Neuronal stem cell (in vitro differentiated cells): ENCODE data around the gene TIGD4.

Experiments used
- DNase-seq: peaks from one replicate; pipeline ENCODE4 v3.0.0-alpha.2; 2013; ENCODE audit warnings: low spot score
- H2AFZ ChIP-seq: one replicate; pipeline ENCODE4 v1.6.1; 2013; ENCODE audit warnings: mild to moderate bottlenecking, low read length, inconsistent platforms
- H2AK5ac ChIP-seq: 2 replicates; pipeline ENCODE4 v1.6.1; 2013; ENCODE audit warnings: low read depth, mild to moderate bottlenecking, inconsistent platforms, low read length, moderate library complexity, mixed read lengths
- H2BK120ac ChIP-seq: 2 replicates; pipeline ENCODE4 v1.6.1; 2013; ENCODE audit warnings: low read depth, mild to moderate bottlenecking, inconsistent platforms, low read length, moderate library complexity, mixed read lengths
- H2BK12ac ChIP-seq: one replicate; pipeline ENCODE4 v1.6.1; 2013; ENCODE audit warnings: low read length, inconsistent platforms
- H2BK15ac ChIP-seq: 2 replicates; pipeline ENCODE4 v1.6.1; 2013; ENCODE audit warnings: mild to moderate bottlenecking, low read length, inconsistent platforms, mixed read lengths
- H2BK5ac ChIP-seq: one replicate; pipeline ENCODE4 v1.6.1; 2013; ENCODE audit warnings: inconsistent platforms, mild to moderate bottlenecking, low read length, moderate library complexity
- H3K14ac ChIP-seq: one replicate; pipeline ENCODE4 v1.6.1; 2013; ENCODE audit warnings: low read length, inconsistent platforms
- H3K18ac ChIP-seq: 2 replicates; pipeline ENCODE4 v1.6.1; 2013; ENCODE audit warnings: low read length, inconsistent platforms
- H3K23ac ChIP-seq: 2 replicates; pipeline ENCODE4 v1.6.1; 2013; ENCODE audit warnings: low read depth, mild to moderate bottlenecking, mixed read lengths, low read length, inconsistent platforms; ENCODE audit not compliant: poor library complexity
- H3K27ac ChIP-seq: replicated peaks from 3 replicates; pipeline ENCODE4 v1.5.1; 2013; ENCODE audit warnings: low read length, inconsistent platforms
- H3K27me3 ChIP-seq, 3 experiments: 2 replicates each; pipeline ENCODE4 v1.6.1; 2013; ENCODE audit warnings: low read length in 3 of 3, mild to moderate bottlenecking in 2 of 3, inconsistent platforms in 1 of 3, low read depth in 1 of 3, mixed read lengths in 1 of 3, moderate library complexity in 1 of 3; ENCODE audit not compliant: control insufficient read depth in 3 of 3, insufficient read depth in 3 of 3
- H3K36me3 ChIP-seq, 2 donors: replicated peaks in 1 of 2; 2 replicates each; pipeline ENCODE4 v1.6.1; 2013; ENCODE audit warnings: low read length in 2 of 2; ENCODE audit not compliant: control insufficient read depth in 2 of 2, insufficient read depth in 2 of 2
- H3K4ac ChIP-seq: 2 replicates; pipeline ENCODE4 v1.6.1; 2013; ENCODE audit warnings: inconsistent platforms, mild to moderate bottlenecking, low read length, moderate library complexity
- H3K4me1 ChIP-seq, 2 donors: 1 replicate in 1 of 2; 2 replicates in 1 of 2; pipeline ENCODE4 v1.6.1; 2013; ENCODE audit warnings: low read length in 2 of 2, low read depth in 1 of 2; ENCODE audit not compliant: control insufficient read depth in 2 of 2, insufficient read depth in 1 of 2
- H3K4me2 ChIP-seq: one replicate; pipeline ENCODE4 v1.6.1; 2013; ENCODE audit warnings: mild to moderate bottlenecking, low read length, inconsistent platforms; ENCODE audit not compliant: insufficient read depth, poor library complexity, severe bottlenecking
- H3K4me3 ChIP-seq, 2 donors: 2 replicates each; pipeline ENCODE4 v1.5.1; 2013; ENCODE audit warnings: low read length in 2 of 2, mild to moderate bottlenecking in 2 of 2, inconsistent platforms in 1 of 2, moderate library complexity in 1 of 2
- H3K79me1 ChIP-seq: one replicate; pipeline ENCODE4 v1.6.1; 2013; ENCODE audit warnings: low read depth, mild to moderate bottlenecking, inconsistent platforms, low read length, moderate library complexity
- H3K9ac ChIP-seq: one replicate; pipeline ENCODE4 v1.6.1; 2013; ENCODE audit warnings: mild to moderate bottlenecking, low read depth, low read length, inconsistent platforms; ENCODE audit not compliant: poor library complexity
- H3K9me3 ChIP-seq, 2 donors: replicated peaks in 1 of 2; 2 replicates each; pipeline versions ENCODE3 to v1.6.1; 2013; ENCODE audit warnings: low read length in 2 of 2, mild to moderate bottlenecking in 2 of 2, inconsistent platforms in 1 of 2, low read depth in 1 of 2, mixed read lengths in 1 of 2, moderate library complexity in 1 of 2; ENCODE audit not compliant: control insufficient read depth in 2 of 2, insufficient read depth in 1 of 2
- H4K8ac ChIP-seq: one replicate; pipeline ENCODE4 v1.6.1; 2013; ENCODE audit warnings: low read depth, mild to moderate bottlenecking, inconsistent platforms, low read length, moderate library complexity
- H4K91ac ChIP-seq: one replicate; pipeline ENCODE4 v1.6.1; 2013; ENCODE audit warnings: low read length, low read depth, mild to moderate bottlenecking, inconsistent platforms; ENCODE audit not compliant: poor library complexity
- WGBS, 2 donors: extraction: QIAGEN DNeasy Blood & Tissue Kit; methylation state at CpG; one replicate each; pipeline ENCODE4 v1.1.7; 2013; ENCODE audit warnings: missing lambda C conversion rate in 2 of 2, mixed read lengths in 1 of 2; ENCODE audit not compliant: insufficient read length in 2 of 2, insufficient replicate concordance in 1 of 2; ENCODE audit errors: extremely low coverage in 2 of 2; 5-methylcytosine and 5-hydroxymethylcytosine counted together

TIGD4 gene

DNA sequence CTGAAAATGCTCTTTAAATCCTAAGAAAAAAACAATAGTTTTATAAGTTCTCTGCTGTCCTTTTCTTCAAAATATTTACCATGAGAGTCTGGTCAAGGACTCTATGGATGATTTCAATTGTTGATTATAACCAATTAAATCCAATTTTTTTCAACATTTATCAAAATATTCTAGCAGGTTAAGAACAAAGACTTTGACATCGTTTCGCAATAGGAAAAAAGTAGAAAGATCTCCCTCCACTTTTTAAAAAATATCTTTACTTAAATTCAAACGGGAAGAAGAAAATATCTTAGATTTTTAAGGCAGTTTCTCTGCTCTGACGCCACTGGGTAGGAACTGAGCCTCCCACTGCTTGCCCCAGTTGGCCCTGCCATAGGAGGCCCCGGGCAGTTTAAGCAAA is 55.0 kb downstream of the TIGD4 start:
- Histone ChIP-seq H3K4me1 (peaks cover 0 to 1% of the 10 kb centered on the region in 2 donors), H3K27me3 (no peaks in the 10 kb centered on the region), H2BK12ac (no peak overlapping the region), H2AK5ac (no peak overlapping the region), H4K91ac (no peak overlapping the region), H3K9me3 (no peaks in the 10 kb centered on the region), H3K4ac (no peak overlapping the region), H3K9ac (no peak overlapping the region), H2BK120ac (no peak overlapping the region), H3K4me3 (no peak overlapping the region), H4K8ac (no peak overlapping the region), H3K36me3 (no peaks in the 10 kb centered on the region), H3K79me1 (no peaks in the 10 kb centered on the region), H2AFZ (no peak overlapping the region), H3K18ac (no peak overlapping the region), H3K4me2 (no peak overlapping the region), H3K23ac (no peak overlapping the region), H3K27ac (no peak overlapping the region), H2BK5ac (no peak overlapping the region), H2BK15ac (no peak overlapping the region), H3K14ac (no peak overlapping the region)
- no peak for DNase-seq
- WGBS, 2 donors: no CpG with 5 or more reads among the region's 5 CpGs

DNA sequence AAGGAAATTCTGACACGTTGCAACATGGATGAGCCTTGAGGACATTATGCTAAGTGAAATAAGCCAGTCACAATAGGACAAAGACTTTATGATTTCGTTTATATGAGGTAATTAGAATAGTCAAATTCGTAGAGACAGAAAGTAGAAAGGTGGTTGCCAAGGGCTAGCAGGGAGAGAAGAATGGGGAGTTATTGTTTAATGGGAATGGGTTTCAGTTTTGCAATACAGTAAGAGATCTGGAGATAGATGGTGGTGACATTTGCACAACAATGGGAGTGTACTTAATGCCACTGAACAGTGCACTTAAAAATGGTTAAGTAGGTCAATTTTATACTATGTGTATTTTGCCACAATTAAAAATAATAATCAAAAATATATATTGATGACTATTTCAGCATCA is 56.3 kb downstream of the TIGD4 start:
- H2BK120ac ChIP-seq: no peak overlapping the region
- no peak overlapping the region for H3K4me3 ChIP-seq
- H2BK12ac ChIP-seq: no peak overlapping the region
- H3K36me3 ChIP-seq: no peaks in the 10 kb centered on the region
- no peak overlapping the region for H3K18ac ChIP-seq
- H4K8ac ChIP-seq: no peak overlapping the region
- no peak for DNase-seq
- H3K27ac ChIP-seq: no peak overlapping the region
- no peaks in the 10 kb centered on the region for H3K27me3 ChIP-seq
- H2AK5ac ChIP-seq: no peak overlapping the region
- H3K23ac ChIP-seq: no peak overlapping the region
- H2AFZ ChIP-seq: no peak overlapping the region
- H3K4ac ChIP-seq: no peak overlapping the region
- no peak overlapping the region for H3K4me2 ChIP-seq
- no peaks in the 10 kb centered on the region for H3K4me1 ChIP-seq
- H2BK5ac ChIP-seq: no peak overlapping the region
- no CpG with 5 or more reads among the region's 3 CpGs for WGBS, 2 donors
- no peak overlapping the region for H2BK15ac ChIP-seq
- H3K79me1 ChIP-seq: no peaks in the 10 kb centered on the region
- H3K14ac ChIP-seq: no peak overlapping the region
- no peak overlapping the region for H4K91ac ChIP-seq
- H3K9me3 ChIP-seq: no peaks in the 10 kb centered on the region
- no peak overlapping the region for H3K9ac ChIP-seq

DNA sequence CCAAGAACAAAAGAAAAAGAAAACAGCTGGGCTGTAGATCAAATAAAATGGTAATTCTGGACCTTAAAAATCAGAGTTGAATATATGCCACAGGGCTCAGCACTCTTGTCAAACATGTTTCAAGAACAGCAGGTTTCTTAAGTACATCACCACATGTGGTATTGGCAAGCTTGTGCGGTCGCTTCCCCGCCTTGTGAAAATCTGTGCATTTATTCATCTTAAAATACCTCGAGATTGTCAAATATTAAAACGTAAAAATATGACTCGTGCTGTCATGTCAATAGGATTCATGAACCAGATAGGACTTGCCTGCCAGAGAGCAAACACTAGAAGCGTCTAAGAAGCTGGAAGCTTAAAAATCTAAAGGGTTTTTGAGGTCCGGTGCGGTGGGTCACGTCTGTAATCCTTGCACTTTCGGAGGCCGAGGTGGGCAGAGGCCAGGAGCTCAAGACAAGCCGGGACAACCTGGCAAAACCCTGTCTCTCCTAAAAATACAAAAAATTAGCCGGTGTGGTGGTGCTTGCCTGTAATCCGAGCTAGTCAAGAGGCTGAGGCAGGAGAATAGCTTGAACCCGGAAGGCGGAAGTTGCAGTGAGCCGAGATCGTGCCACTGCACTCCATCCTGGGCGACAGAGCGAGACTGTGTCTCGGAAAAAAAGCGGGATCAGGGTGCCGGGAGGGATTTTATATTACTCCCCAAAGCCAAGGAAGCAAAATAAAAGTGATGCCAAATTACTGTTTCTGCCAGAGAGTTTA is 59.6 kb downstream of the TIGD4 start:
- Histone ChIP-seq H3K18ac (no peak overlapping the region), H2BK5ac (no peak overlapping the region), H3K23ac (no peak overlapping the region), H2BK120ac (no peak overlapping the region), H3K4me2 (no peak overlapping the region), H3K4ac (no peak overlapping the region), H3K9ac (no peak overlapping the region), H2AFZ (peak overlapping the region; percentile 36), H3K4me1 (no peaks in the 10 kb centered on the region), H3K14ac (no peak overlapping the region), H3K27me3 (no peaks in the 10 kb centered on the region), H4K91ac (no peak overlapping the region), H3K27ac (no peak overlapping the region), H4K8ac (no peak overlapping the region), H2AK5ac (no peak overlapping the region), H2BK12ac (no peak overlapping the region), H3K9me3 (no peaks in the 10 kb centered on the region), H2BK15ac (no peak overlapping the region), H3K4me3 (no peak overlapping the region), H3K79me1 (no peaks in the 10 kb centered on the region), H3K36me3 (no peaks in the 10 kb centered on the region)
- no CpG with 5 or more reads among the region's 24 CpGs for WGBS, 2 donors
- no peak for DNase-seq
